Mesodermal cell (in vitro differentiated cells): ENCODE measurements around the gene ZNF546. TPM values are rescaled to one million over a fixed set of nuclear protein-coding genes. Genes with fewer than 3 reads are reported as not detected.
"Not testable (repeated sequence)": the region's sequence is repeated elsewhere in the genome, so short reads cannot be mapped to it uniquely, and the experiment has no call there.

Experiments used
- H3K27ac ChIP-seq: 2 replicates; pipeline ENCODE4 v1.7.0; 2013; ENCODE audit warnings: mild to moderate bottlenecking, low read depth, low read length, moderate library complexity; ENCODE audit not compliant: severe bottlenecking
- H3K36me3 ChIP-seq: 2 replicates; pipeline ENCODE4 v1.7.1; 2013; ENCODE audit warnings: mild to moderate bottlenecking, low read length, moderate library complexity; ENCODE audit not compliant: control insufficient read depth, insufficient read depth
- H3K4me1 ChIP-seq: one replicate; pipeline ENCODE4 v1.7.1; 2013; ENCODE audit warnings: mild to moderate bottlenecking, low read length; ENCODE audit not compliant: insufficient read depth, control insufficient read depth, poor library complexity, severe bottlenecking
- H3K4me3 ChIP-seq: 2 replicates; pipeline ENCODE4 v1.7.0; 2013; ENCODE audit warnings: low read length, control low read depth, mild to moderate bottlenecking; ENCODE audit not compliant: insufficient read depth, poor library complexity, severe bottlenecking; ENCODE audit errors: extremely low read depth
- H3K9me3 ChIP-seq: 2 replicates; pipeline ENCODE4 v1.7.1; 2013; ENCODE audit warnings: mild to moderate bottlenecking, low read length, moderate library complexity; ENCODE audit not compliant: control insufficient read depth
- WGBS, 2 experiments: methylation state at CpG; one replicate each; pipeline ENCODE4 v1.1.5; 2013; ENCODE audit warnings: missing lambda C conversion rate in 2 of 2; ENCODE audit not compliant: insufficient coverage in 2 of 2; 5-methylcytosine and 5-hydroxymethylcytosine counted together
- polyA plus RNA-seq, 2 experiments: library from polyadenylated mRNA; stranded (reverse); fragments of 50-300 nt; gene quantifications; one replicate each; pipeline ENCODE4 v1.2.3, GENCODE V29; 2013

The ZNF546 gene
- 2.2 TPM for polyA plus RNA-seq (2013, experiment 1 of 2)
- 2.1 TPM for polyA plus RNA-seq (2013, experiment 2 of 2)

- 10 to 17% methylated on average over 37 to 50 of the region's 53 CpGs for WGBS, 2 experiments
- Histone ChIP-seq H3K9me3 (peaks cover 18% of the 10 kb centered on the region), H3K4me1 (no peaks in the 10 kb centered on the region), H3K4me3 (peak within 1 kb of the TSS; percentile 56), H3K27ac (peak within 1 kb of the TSS; percentile 54), H3K36me3 (no peaks in the 10 kb centered on the region)
Measured at GRCh38 chr19:39996811-39997637, at the start of gene ZNF546. ZNF546 (plus strand) TSS chr19:39997060; CDS start chr19:39998327, 1,267 bp downstream.

GRCh38 chr19:39949026-39949747 lies 47.7 kb upstream of the ZNF546 start:
- Histone ChIP-seq H3K9me3 (no peaks in the 10 kb centered on the region), H3K36me3 (no peaks in the 10 kb centered on the region), H3K4me3 (no peak overlapping the region), H3K4me1 (peaks cover 5% of the 10 kb centered on the region), H3K27ac (no peak overlapping the region)
- 86 to 100% methylated on average over 1 of the region's 2 CpGs for WGBS, 2 experiments

GRCh38 chr19:39951065-39951650 lies 45.7 kb upstream of the ZNF546 start:
- H3K4me3 ChIP-seq: no peak overlapping the region
- H3K4me1 ChIP-seq: peaks cover 5% of the 10 kb centered on the region
- no peak overlapping the region for H3K27ac ChIP-seq
- no CpG with 5 or more reads among the region's 2 CpGs for WGBS, 2 experiments
- no peaks in the 10 kb centered on the region for H3K36me3 ChIP-seq
- no peaks in the 10 kb centered on the region for H3K9me3 ChIP-seq

GRCh38 chr19:39951686-39952085 lies 45.2 kb upstream of the ZNF546 start:
- no peak overlapping the region for H3K27ac ChIP-seq
- H3K36me3 ChIP-seq: no peaks in the 10 kb centered on the region
- no peak overlapping the region for H3K4me3 ChIP-seq
- peaks cover 5% of the 10 kb centered on the region for H3K4me1 ChIP-seq
- 80 to 86% methylated on average over 1 to 2 of the region's 3 CpGs for WGBS, 2 experiments
- no peaks in the 10 kb centered on the region for H3K9me3 ChIP-seq

GRCh38 chr19:39953915-39954314 lies 42.9 kb upstream of the ZNF546 start:
- 82 to 91% methylated on average over 4 of the region's 7 CpGs for WGBS, 2 experiments

GRCh38 chr19:39957886-39958285 lies 39.0 kb upstream of the ZNF546 start:
- not testable (repeated sequence) for H3K36me3 ChIP-seq, H3K9me3 ChIP-seq, H3K4me1 ChIP-seq, H3K27ac ChIP-seq, H3K4me3 ChIP-seq
- 88 to 98% methylated on average over 4 of the region's 5 CpGs for WGBS, 2 experiments

More at GRCh38 chr19:39953915-39954314, 42.9 kb upstream of the ZNF546 start:
- Histone ChIP-seq H3K9me3 (no peaks in the 10 kb centered on the region), H3K4me3 (no peak overlapping the region), H3K36me3 (no peaks in the 10 kb centered on the region), H3K4me1 (peaks cover 5% of the 10 kb centered on the region), H3K27ac (no peak overlapping the region)

- not testable (repeated sequence) for H3K27ac ChIP-seq, H3K36me3 ChIP-seq, H3K4me3 ChIP-seq, H3K9me3 ChIP-seq, H3K4me1 ChIP-seq
- WGBS, 2 experiments: 80 to 100% methylated on average over 1 of the region's 3 CpGs
Measured at GRCh38 chr19:39958942-39959341, 37.9 kb upstream of the ZNF546 start.

GRCh38 chr19:39959407-39959806 lies 37.5 kb upstream of the ZNF546 start:
- not testable (repeated sequence) for H3K9me3 ChIP-seq, H3K36me3 ChIP-seq, H3K4me1 ChIP-seq, H3K4me3 ChIP-seq, H3K27ac ChIP-seq
- WGBS, 2 experiments: 88 to 100% methylated on average over 1 to 5 of the region's 13 CpGs

GRCh38 chr19:39963898-39964297 lies 33.0 kb upstream of the ZNF546 start:
- Histone ChIP-seq H3K9me3 (no peaks in the 10 kb centered on the region), H3K36me3 (no peaks in the 10 kb centered on the region), H3K27ac (no peak overlapping the region), H3K4me1 (no peaks in the 10 kb centered on the region), H3K4me3 (no peak overlapping the region)
- WGBS, 2 experiments: 100% methylated on average over 1 of the region's 3 CpGs; no CpG with 5 or more reads in 1 of the 2 experiments

- Histone ChIP-seq H3K4me1 (peaks cover 6% of the 10 kb centered on the region), H3K9me3 (no peaks in the 10 kb centered on the region), H3K4me3 (no peak overlapping the region), H3K36me3 (no peaks in the 10 kb centered on the region), H3K27ac (no peak overlapping the region)
- 91 to 97% methylated on average over 3 to 6 of the region's 6 CpGs for WGBS, 2 experiments
Measured at GRCh38 chr19:39966617-39967016, 30.2 kb upstream of the ZNF546 start.
